OCI-LY1 (cell line): ENCODE results near the gene HUS1.

ENCODE experiments used
- H2AFZ ChIP-seq: fragments of 200-600 bp; sonication (generic), shearing (Covaris generic); 2 replicates; pipeline ENCODE4 v1.6.0; 2014; ENCODE audit warnings: antibody characterized with exemption, mild to moderate bottlenecking, low read length
- H3F3A ChIP-seq: fragments of 200-600 bp; sonication (generic), shearing (Covaris generic); 2 replicates; pipeline ENCODE4 v1.6.0; 2014; ENCODE audit warnings: mild to moderate bottlenecking, antibody characterized with exemption, low read length, moderate library complexity; ENCODE audit not compliant: insufficient read depth
- H3K27ac ChIP-seq: fragments of 200-600 bp; sonication (generic); 2 replicates; pipeline ENCODE4 v1.5.1; 2014; ENCODE audit warnings: low read length, mixed run types, mild to moderate bottlenecking, low read depth; ENCODE audit not compliant: poor library complexity, severe bottlenecking
- H3K27me3 ChIP-seq: fragments of 200-600 bp; sonication (generic); 2 replicates; pipeline ENCODE4 v1.6.0; 2014; ENCODE audit warnings: antibody characterized with exemption, mild to moderate bottlenecking, low read length, moderate library complexity; ENCODE audit not compliant: insufficient read depth
- H3K36me3 ChIP-seq: fragments of 200-600 bp; sonication (generic); 2 replicates; pipeline ENCODE4 v1.6.1; 2014; ENCODE audit warnings: mild to moderate bottlenecking, antibody characterized with exemption, low read length, moderate library complexity, mixed read lengths; ENCODE audit not compliant: insufficient read depth
- H3K4me1 ChIP-seq: fragments of 200-600 bp; sonication (generic); 2 replicates; pipeline ENCODE4 v1.5.1; 2014; ENCODE audit warnings: mild to moderate bottlenecking, low read length, moderate library complexity; ENCODE audit not compliant: insufficient read depth, severe bottlenecking
- H3K4me2 ChIP-seq: fragments of 200-600 bp; sonication (generic), shearing (Covaris generic); 2 replicates; pipeline ENCODE4 v1.6.1; 2014; ENCODE audit warnings: low read length
- H3K4me3 ChIP-seq: fragments of 200-600 bp; sonication (generic); 2 replicates; pipeline ENCODE4 v1.5.1; 2014; ENCODE audit warnings: low read length, low read depth, mild to moderate bottlenecking, mixed read lengths; ENCODE audit not compliant: poor library complexity, severe bottlenecking
- H3K79me2 ChIP-seq: fragments of 200-600 bp; shearing (Covaris generic); 2 replicates; pipeline ENCODE4 v1.6.1; 2016; ENCODE audit warnings: mixed run types, low read length, mixed read lengths; ENCODE audit not compliant: insufficient read depth
- H3K9ac ChIP-seq: fragments of 200-600 bp; sonication (generic), shearing (Covaris generic); 2 replicates; pipeline ENCODE4 v1.6.1; 2014; ENCODE audit warnings: mild to moderate bottlenecking, low read length, mixed read lengths
- H3K9me2 ChIP-seq: fragments of 200-600 bp; sonication (generic), shearing (Covaris generic); 2 replicates; pipeline ENCODE4 v1.6.1; 2014; ENCODE audit warnings: low read depth, mild to moderate bottlenecking, low read length, mixed read lengths
- H3K9me3 ChIP-seq: fragments of 200-600 bp; shearing (Covaris generic); 2 replicates; pipeline ENCODE4 v1.6.1; 2014; ENCODE audit warnings: low read length, mixed read lengths
- H4K20me1 ChIP-seq: fragments of 200-600 bp; sonication (generic), shearing (Covaris generic); 2 replicates; pipeline ENCODE4 v1.6.0; 2016; ENCODE audit warnings: mild to moderate bottlenecking, low read length; ENCODE audit not compliant: insufficient read depth
- EZH2 ChIP-seq: fragments of 200-600 bp; sonication (generic), shearing (Covaris generic); IDR thresholded peaks from 2 replicates; pipeline ENCODE4 v1.8.0; 2017; ENCODE audit warnings: borderline replicate concordance, mixed run types, mild to moderate bottlenecking, antibody characterized with exemption, low read length, moderate library complexity, mixed read lengths
- TF ChIP-seq, protein P1 (sequence below): fragments of 200-600 bp; sonication (generic), shearing (Covaris generic); IDR thresholded peaks from 2 replicates; pipeline ENCODE4 v1.5.1; 2017; ENCODE audit warnings: mild to moderate bottlenecking, antibody characterized with exemption, low read length, moderate library complexity, mixed read lengths

Gene HUS1

DNA sequence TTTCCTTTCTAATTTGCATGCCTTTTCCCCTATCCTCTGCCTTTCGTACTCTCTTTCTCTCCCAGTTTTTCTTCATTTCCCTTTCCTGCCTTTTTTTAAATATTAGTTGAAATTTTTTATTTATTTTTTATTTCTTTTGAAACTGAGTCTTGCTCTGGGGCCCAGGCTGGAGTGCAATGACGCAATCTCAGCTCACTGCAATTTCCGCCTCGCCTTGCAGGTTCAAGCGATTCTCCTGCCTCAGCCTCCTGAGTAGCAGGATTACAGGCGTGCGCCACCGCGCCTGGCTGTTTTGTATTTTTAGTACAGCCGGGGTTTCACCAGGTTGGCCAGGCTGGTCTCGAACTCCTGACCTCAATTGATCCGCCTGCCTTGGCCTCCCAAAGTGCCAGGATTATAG, 20.0 kb upstream of the HUS1 start:
- H3K9me2 ChIP-seq = no peaks in the 10 kb centered on the region
- H3K4me2 ChIP-seq = no peak overlapping the region
- no peaks in the 10 kb centered on the region for H4K20me1 ChIP-seq
- TF ChIP-seq, protein P1, sequence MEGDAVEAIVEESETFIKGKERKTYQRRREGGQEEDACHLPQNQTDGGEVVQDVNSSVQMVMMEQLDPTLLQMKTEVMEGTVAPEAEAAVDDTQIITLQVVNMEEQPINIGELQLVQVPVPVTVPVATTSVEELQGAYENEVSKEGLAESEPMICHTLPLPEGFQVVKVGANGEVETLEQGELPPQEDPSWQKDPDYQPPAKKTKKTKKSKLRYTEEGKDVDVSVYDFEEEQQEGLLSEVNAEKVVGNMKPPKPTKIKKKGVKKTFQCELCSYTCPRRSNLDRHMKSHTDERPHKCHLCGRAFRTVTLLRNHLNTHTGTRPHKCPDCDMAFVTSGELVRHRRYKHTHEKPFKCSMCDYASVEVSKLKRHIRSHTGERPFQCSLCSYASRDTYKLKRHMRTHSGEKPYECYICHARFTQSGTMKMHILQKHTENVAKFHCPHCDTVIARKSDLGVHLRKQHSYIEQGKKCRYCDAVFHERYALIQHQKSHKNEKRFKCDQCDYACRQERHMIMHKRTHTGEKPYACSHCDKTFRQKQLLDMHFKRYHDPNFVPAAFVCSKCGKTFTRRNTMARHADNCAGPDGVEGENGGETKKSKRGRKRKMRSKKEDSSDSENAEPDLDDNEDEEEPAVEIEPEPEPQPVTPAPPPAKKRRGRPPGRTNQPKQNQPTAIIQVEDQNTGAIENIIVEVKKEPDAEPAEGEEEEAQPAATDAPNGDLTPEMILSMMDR = no peak
- TF ChIP-seq EZH2 = no peak
- H3K27ac ChIP-seq = no peak overlapping the region
- H3K9ac ChIP-seq = no peak overlapping the region
- peaks cover 13% of the 10 kb centered on the region; the same call in 1 of the 2 replicates for H3K9me3 ChIP-seq
- no peaks in the 10 kb centered on the region for H3K79me2 ChIP-seq
- H3K4me3 ChIP-seq = no peak overlapping the region
- peaks cover 14% of the 10 kb centered on the region for H3K4me1 ChIP-seq
- H3F3A ChIP-seq = no peaks in the 10 kb centered on the region
- no peaks in the 10 kb centered on the region for H3K27me3 ChIP-seq
- H3K36me3 ChIP-seq = 0 out of 2 replicates have a peak, but pooled peaks cover 3% of the 10 kb centered on the region
- H2AFZ ChIP-seq = no peak overlapping the region

DNA sequence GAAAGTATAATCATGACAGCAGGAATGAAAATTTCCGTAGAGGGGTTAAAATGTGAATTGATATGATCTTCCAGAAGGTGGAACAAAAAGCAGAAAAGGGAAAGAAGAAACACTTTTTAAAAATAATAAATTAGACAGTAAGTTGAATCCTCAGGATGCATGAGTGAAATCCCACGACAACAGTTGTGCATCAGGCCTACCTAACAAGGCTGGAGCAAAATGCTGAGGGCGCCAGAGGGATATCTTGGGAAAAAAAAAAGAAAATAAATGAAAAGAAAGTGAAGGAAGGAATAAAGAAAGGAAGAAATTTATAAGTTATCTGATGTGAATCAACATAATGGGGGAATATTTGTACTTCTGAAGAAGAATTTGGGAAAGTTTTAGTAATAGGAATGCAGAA, 13.0 kb upstream of the HUS1 start:
- Histone ChIP-seq H3K36me3 (no peaks in the 10 kb centered on the region), H3K27me3 (no peaks in the 10 kb centered on the region), H3K4me2 (peak overlapping the region; percentile 65), H3K4me3 (peak overlapping the region; percentile 59), H2AFZ (peak overlapping the region; percentile 65), H3K9me2 (no peaks in the 10 kb centered on the region), H3K27ac (peak overlapping the region; percentile 53), H3K4me1 (peaks cover 19% of the 10 kb centered on the region), H3K79me2 (no peaks in the 10 kb centered on the region), H3K9ac (peak overlapping the region; percentile 60), H4K20me1 (no peaks in the 10 kb centered on the region), H3F3A (no peaks in the 10 kb centered on the region), H3K9me3 (no peaks in the 10 kb centered on the region)
- TF ChIP-seq EZH2 = no peak
- TF ChIP-seq, protein P1 = no peak

DNA sequence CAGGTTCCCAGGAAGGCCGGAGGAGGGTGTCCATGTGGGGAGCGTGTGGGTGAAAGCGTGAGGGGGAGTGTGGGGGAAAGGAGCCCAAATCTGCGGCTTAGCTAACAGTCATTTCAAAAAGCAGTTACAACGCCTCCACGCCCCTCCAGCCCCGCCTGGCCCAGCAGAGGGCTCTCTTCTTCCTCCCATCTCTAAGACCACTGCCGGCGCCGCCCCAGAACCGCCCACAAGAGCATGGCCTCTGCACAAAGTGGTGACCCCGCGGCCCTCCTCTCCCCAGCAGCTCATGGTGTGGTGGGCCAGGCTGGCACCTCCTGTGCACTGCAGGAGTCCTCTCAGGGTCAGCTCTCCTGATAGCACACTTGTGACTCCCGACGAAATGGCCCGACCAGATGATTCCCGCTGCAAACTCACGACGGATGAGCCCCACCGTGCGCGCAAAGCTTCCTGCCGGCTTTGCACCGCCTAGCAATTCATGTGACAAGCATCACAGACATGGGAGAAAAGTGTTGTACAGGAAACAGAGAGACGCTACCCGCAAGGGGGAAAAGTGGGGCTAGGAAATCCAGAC, 12.4 kb upstream of the HUS1 start:
- peak overlapping the region; percentile 65 for H3K4me2 ChIP-seq
- peaks cover 19% of the 10 kb centered on the region for H3K4me1 ChIP-seq
- TF ChIP-seq, protein P1 = peak; percentile 91
- TF ChIP-seq EZH2 = no peak
- no peaks in the 10 kb centered on the region for H3F3A ChIP-seq
- H3K9ac ChIP-seq = peak overlapping the region; percentile 60
- H3K36me3 ChIP-seq = no peaks in the 10 kb centered on the region
- peak overlapping the region; percentile 59 for H3K4me3 ChIP-seq
- peak overlapping the region; percentile 65 for H2AFZ ChIP-seq
- peak overlapping the region; percentile 53 for H3K27ac ChIP-seq
- H3K27me3 ChIP-seq = no peaks in the 10 kb centered on the region
- H3K79me2 ChIP-seq = no peaks in the 10 kb centered on the region
- H4K20me1 ChIP-seq = no peaks in the 10 kb centered on the region
- no peaks in the 10 kb centered on the region for H3K9me2 ChIP-seq
- H3K9me3 ChIP-seq = no peaks in the 10 kb centered on the region
